ENCODE measurements around the gene RNF224.
A peak's percentile ranks its signal among the peaks of the same experiment; 100 is the strongest.

RNF224 gene

GRCh38 chr9:137269231-137269772 is 42.0 kb downstream of the RNF224 start:
- no peak overlapping the region for H3K4me3 ChIP-seq (ENCODE audit: low read depth, low read length)

DNA sequence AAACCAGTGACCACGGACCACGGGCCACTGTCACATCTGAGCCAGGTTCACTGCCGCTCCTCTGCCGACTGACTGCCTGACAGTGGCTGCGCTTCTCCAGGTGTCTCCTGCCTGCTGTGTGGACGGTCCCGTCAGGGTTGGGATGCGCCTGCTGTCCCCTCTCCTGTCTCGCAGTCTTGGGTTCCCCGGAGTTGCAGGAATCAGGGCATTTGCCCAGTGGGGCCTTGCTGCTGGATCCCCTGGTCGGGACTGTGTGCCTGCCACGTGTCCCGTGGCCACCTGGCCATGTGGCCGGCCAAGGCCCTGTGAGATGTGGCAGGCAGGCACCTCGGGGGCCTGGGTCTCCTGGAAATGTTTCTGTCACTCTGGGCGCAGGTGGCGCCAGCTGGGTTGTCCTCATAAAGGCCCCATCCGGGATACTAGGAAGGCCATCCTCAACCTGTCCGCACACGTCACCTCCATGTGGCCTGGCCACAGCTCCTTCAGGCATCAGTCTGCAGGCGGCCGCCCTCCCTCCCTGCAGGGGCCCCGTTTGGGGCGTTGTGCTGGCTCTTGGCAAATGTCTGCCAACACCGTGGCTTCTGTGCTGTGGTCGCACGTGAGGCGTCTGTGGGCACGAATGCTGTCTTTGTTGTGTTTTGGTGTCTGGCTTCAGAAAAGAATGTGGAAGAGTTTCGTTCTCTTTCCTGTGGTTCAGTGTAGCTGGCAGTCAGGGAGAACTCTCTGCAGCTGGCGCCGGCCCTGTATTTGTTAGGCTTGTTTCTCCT is 43.8 kb downstream of the RNF224 start:
- H3K4me3 ChIP-seq (ENCODE audit: low read depth, low read length): no peak overlapping the region

- no peak overlapping the region for H3K4me3 ChIP-seq (ENCODE audit: low read depth, low read length)
Measured at GRCh38 chr9:137271696-137272076, 44.4 kb downstream of the RNF224 start.

- H3K4me3 ChIP-seq (ENCODE audit: low read depth, low read length): no peak overlapping the region
Measured at GRCh38 chr9:137272241-137273094, 45.2 kb downstream of the RNF224 start.

GRCh38 chr9:137273095-137273490 is 45.8 kb downstream of the RNF224 start:
- no peak overlapping the region for H3K4me3 ChIP-seq (ENCODE audit: low read depth, low read length)

DNA sequence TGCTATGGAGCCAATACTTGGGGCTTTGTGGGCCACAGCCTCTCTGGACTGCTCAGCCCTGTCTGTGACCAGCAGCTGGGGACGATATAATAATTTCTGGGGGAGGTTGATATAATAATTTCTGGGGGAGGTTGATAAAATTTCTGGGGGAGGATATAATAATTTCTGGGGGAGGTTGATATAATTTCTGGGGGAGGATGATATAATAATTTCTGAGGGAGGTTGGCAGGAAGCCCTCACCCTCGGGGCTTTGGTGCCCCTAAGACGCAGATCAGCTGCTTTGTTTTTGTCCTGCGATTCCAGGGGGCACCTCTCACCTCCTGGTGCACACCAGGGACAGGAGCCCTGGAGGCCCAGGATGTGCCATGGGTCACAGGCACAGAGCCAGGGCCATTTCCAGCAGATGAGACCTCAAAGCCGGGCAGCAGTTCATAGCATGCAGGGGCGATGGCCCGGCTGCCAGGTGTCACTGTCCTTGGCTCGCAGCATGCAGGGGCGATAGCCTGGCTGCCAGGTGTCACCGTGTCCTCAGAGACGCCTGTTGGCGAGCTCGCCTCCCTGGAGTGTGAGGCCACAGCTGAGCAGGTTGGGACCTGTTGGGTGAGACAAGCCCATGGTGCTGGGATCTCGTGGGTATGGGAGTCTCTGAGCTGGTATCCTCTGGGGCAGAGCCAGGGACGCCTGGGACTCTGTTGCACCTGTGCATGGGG is 46.5 kb downstream of the RNF224 start:
- H3K4me3 ChIP-seq (ENCODE audit: low read depth, low read length): no peak overlapping the region

- H3K4me3 ChIP-seq (ENCODE audit: low read depth, low read length): no peak overlapping the region
Measured at GRCh38 chr9:137275203-137275587, 47.9 kb downstream of the RNF224 start.

GRCh38 chr9:137275588-137276472 is 48.5 kb downstream of the RNF224 start:
- H3K4me3 ChIP-seq (ENCODE audit: low read depth, low read length): no peak overlapping the region

DNA sequence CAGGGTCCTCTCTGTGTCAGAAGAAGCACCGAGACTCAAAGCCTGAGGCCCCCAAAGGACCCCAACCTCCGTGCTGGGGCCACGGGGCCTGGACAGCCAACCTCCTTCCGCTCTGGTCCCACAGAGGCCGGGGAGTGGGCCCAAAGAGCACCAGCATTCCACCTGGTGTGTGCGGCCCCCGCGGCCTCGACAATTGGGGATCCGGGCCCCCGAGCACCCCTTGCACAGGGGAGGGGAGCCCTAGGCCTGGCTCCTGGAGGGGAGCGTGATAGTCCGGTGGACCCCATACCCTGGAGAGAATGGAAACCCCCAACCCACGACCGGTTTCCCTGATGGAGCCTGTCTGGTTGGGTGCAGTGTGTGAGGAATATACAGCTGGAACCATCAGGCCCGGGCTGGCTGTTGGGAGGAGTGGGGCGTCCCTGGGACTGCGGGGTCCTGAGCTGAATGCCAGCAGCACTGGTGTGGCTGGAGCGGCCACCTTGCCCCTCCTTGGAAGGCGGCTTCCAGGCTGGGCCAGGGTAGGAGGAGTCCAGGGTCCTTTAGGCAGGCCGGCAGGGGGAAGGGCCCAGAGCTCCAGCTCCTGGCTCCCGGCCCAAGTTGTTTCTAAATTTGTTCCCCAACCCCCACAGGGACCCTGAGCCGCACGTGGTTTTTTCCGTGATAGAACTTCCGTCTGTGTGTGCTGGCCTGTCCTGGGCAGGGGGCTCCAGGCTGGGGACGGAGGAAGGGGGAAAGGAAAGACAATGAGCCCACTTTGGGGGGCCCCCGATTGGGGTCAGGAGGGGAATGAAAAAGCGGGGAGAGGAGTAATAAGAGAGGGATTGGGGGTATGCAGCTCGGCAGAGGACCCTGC is 49.4 kb downstream of the RNF224 start:
- no peak overlapping the region for H3K4me3 ChIP-seq (ENCODE audit: low read depth, low read length)

DNA sequence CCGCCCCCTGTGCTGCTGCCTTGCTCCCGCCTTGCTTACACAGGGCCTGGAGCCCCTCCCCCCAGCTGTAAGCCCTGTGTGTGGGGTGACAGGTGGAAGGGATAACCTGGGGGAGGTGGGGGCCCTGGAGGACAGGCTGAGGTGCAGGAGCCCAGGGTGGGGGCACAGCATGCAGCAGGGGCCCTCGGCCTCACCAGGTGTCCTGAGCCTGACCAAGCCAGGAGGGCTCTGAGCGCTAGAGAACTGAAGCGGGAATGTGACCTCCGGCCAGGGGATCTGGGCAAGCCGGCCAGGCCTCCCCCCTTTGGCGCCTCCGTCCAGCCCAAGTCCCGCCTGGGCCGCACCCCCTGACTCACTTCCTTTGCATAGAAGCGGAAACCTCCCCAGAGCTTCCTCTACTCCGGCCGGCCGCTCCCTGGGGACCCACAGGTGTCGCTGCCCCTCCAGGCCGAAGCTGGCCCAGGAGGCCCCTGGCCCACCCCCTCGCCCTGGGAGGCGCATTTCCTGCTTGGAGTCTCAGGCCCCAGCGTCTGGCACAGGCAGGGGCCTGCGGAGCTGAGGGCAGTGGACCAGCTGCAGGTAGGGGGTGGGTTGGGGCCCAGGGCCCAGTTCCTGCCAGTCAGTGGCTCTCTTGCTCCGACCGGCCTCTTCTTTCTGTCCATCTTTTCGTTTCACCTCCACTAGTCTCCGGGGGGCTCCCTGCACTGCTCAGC is 50.2 kb downstream of the RNF224 start, which contains the start of gene TOR4A:
TOR4A (plus strand) TSS at position 398 of the 713 bp plus-strand sequence. CDS start 964 bp downstream, outside the sequence.
- H3K4me3 ChIP-seq (ENCODE audit: low read depth, low read length): peak within 1 kb of the TSS; percentile 28

DNA sequence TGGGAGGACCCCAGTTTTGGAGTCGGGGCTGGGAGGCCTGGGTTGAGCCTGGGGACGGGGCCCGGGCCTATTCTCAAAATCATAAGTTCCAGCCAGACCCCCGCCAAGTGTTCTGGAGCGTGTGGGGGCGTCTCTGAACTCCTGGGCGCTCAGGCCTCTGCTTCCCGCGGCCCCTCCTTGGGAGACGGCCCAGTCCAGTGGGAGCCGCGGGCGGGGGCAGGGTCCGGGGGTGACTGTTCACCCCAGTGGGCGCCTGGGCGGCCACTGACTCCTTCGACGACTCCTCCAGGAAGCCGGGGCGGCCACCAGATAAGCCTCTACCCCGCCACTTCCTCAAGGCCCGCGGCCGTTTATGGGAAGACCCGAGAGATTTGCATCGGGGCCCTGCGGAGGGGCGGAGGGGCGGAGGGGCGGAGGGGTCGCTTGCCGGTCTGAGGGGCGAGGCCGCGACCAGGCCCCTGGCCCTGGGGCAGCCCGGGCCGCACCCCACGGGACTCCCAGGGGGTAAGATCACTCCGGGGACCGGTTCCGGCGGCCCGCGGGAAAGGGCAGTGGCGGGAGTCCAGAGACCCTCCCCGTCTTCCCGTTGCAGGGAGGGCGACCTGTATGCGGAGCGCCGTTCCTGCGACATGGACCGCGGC is 50.9 kb downstream of the RNF224 start:
- H3K4me3 ChIP-seq (ENCODE audit: low read depth, low read length): peak overlapping the region; percentile 28

Measured in iPS-11a (cell line).